Measurements from ENCODE around the gene PEX14. TPM values are rescaled to one million over a fixed set of nuclear protein-coding genes. Genes with fewer than 3 reads are reported as not detected.

The PEX14 gene
- total and polyA plus RNA-seq, 2 experiments from 2014 or later, result 17.6 to 19.6 TPM

GRCh38 chr1:10640843-10641553 lies 166.2 kb downstream of the PEX14 start:
- H3K36me3 ChIP-seq (ENCODE audit: insufficient read depth), result no peaks in the 10 kb centered on the region
- TF ChIP-seq REST (IDR thresholded peaks at IDR 0.05; ENCODE audit: unreplicated experiment) (no peak), ETS1 (IDR thresholded peaks at IDR 0.05) (no peak), NANOG (IDR thresholded peaks at IDR 0.05; ENCODE audit: borderline replicate concordance) (no peak), CTCF (conservative IDR thresholded peaks at IDR 0.05; ENCODE audit: low read depth in 2 of 2) (no peak), EZH2phosphoT487 (IDR thresholded peaks at IDR 0.05; ENCODE audit: unreplicated experiment) (no peak), POLR2AphosphoS5 (IDR thresholded peaks at IDR 0.05; ENCODE audit: low read depth) (no peak), CREB1 (CRISPR knock-in tag; IDR thresholded peaks at IDR 0.05; ENCODE audit: low read depth) (no peak), ZNF331 (CRISPR knock-in tag; IDR thresholded peaks at IDR 0.05; ENCODE audit: low read depth) (no peak), STAT1 (IDR thresholded peaks at IDR 0.05; ENCODE audit: unreplicated experiment) (no peak), JUNB (IDR thresholded peaks at IDR 0.05; ENCODE audit: unreplicated experiment) (no peak), EZH2 (IDR thresholded peaks at IDR 0.05; ENCODE audit: low read depth, unreplicated experiment) (no peak)
- TF ChIP-seq, protein P1, sequence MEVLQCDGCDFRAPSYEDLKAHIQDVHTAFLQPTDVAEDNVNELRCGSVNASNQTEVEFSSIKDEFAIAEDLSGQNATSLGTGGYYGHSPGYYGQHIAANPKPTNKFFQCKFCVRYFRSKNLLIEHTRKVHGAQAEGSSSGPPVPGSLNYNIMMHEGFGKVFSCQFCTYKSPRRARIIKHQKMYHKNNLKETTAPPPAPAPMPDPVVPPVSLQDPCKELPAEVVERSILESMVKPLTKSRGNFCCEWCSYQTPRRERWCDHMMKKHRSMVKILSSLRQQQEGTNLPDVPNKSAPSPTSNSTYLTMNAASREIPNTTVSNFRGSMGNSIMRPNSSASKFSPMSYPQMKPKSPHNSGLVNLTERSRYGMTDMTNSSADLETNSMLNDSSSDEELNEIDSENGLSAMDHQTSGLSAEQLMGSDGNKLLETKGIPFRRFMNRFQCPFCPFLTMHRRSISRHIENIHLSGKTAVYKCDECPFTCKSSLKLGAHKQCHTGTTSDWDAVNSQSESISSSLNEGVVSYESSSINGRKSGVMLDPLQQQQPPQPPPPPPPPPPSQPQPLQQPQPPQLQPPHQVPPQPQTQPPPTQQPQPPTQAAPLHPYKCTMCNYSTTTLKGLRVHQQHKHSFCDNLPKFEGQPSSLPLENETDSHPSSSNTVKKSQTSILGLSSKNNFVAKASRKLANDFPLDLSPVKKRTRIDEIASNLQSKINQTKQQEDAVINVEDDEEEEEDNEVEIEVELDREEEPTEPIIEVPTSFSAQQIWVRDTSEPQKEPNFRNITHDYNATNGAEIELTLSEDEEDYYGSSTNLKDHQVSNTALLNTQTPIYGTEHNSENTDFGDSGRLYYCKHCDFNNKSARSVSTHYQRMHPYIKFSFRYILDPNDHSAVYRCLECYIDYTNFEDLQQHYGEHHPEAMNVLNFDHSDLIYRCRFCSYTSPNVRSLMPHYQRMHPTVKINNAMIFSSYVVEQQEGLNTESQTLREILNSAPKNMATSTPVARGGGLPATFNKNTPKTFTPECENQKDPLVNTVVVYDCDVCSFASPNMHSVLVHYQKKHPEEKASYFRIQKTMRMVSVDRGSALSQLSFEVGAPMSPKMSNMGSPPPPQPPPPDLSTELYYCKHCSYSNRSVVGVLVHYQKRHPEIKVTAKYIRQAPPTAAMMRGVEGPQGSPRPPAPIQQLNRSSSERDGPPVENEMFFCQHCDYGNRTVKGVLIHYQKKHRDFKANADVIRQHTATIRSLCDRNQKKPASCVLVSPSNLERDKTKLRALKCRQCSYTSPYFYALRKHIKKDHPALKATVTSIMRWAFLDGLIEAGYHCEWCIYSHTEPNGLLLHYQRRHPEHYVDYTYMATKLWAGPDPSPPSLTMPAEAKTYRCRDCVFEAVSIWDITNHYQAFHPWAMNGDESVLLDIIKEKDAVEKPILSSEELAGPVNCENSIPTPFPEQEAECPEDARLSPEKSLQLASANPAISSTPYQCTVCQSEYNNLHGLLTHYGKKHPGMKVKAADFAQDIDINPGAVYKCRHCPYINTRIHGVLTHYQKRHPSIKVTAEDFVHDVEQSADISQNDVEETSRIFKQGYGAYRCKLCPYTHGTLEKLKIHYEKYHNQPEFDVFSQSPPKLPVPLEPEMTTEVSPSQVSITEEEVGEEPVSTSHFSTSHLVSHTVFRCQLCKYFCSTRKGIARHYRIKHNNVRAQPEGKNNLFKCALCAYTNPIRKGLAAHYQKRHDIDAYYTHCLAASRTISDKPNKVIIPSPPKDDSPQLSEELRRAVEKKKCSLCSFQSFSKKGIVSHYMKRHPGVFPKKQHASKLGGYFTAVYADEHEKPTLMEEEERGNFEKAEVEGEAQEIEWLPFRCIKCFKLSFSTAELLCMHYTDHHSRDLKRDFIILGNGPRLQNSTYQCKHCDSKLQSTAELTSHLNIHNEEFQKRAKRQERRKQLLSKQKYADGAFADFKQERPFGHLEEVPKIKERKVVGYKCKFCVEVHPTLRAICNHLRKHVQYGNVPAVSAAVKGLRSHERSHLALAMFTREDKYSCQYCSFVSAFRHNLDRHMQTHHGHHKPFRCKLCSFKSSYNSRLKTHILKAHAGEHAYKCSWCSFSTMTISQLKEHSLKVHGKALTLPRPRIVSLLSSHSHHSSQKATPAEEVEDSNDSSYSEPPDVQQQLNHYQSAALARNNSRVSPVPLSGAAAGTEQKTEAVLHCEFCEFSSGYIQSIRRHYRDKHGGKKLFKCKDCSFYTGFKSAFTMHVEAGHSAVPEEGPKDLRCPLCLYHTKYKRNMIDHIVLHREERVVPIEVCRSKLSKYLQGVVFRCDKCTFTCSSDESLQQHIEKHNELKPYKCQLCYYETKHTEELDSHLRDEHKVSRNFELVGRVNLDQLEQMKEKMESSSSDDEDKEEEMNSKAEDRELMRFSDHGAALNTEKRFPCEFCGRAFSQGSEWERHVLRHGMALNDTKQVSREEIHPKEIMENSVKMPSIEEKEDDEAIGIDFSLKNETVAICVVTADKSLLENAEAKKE (CRISPR knock-in tag; IDR thresholded peaks at IDR 0.05), result no peak
- Mint-ChIP-seq H3K36me3 (ENCODE audit: low read depth) (peaks cover 3% of the 10 kb centered on the region; the same call in 1 of the 3 replicates), H3K9me3 (no peaks in the 10 kb centered on the region), H3K4me1 (peaks cover 5% of the 10 kb centered on the region), H3K27ac (no peak overlapping the region), H3K4me3 (no peak overlapping the region), H3K27me3 (ENCODE audit: insufficient read depth, low read depth, poor library complexity) (peaks cover 14% of the 10 kb centered on the region)
- H3K4me2 ChIP-seq, result no peak overlapping the region
- H3K27me3 ChIP-seq (ENCODE audit: insufficient read depth), result peaks cover 33% of the 10 kb centered on the region
- H4K20me1 ChIP-seq (replicated peaks; ENCODE audit: insufficient read depth), result no peaks in the 10 kb centered on the region
- H3K4me3 ChIP-seq, result no peak overlapping the region
- H3K4me1 ChIP-seq (ENCODE audit: insufficient read depth), result peaks cover 5% of the 10 kb centered on the region
- no peak overlapping the region for H2AFZ ChIP-seq
- no peaks in the 10 kb centered on the region for H3K9me2 ChIP-seq (ENCODE audit: insufficient read depth)
- no peak for DNase-seq (ENCODE audit: low spot score)
- no peaks in the 10 kb centered on the region for H3K79me2 ChIP-seq (replicated peaks; ENCODE audit: insufficient read depth)
- no peak for ATAC-seq
- peaks cover 14% of the 10 kb centered on the region for H3F3A ChIP-seq (replicated peaks; ENCODE audit: low read depth)
- H3K27ac ChIP-seq (ENCODE audit: low read depth), result no peak overlapping the region

All from GM23338 (cell line).